ENCODE measurements around the gene EPYC. TPM values are rescaled to one million over a fixed set of nuclear protein-coding genes. Genes with fewer than 3 reads are reported as not detected.

Gene EPYC
- total and polyA plus RNA-seq, 2 experiments from 2014 or later, result not detected

GRCh38 chr12:90999966-91000365 is 4.8 kb downstream of the EPYC start:
- Mint-ChIP-seq H3K4me3 (no peak overlapping the region), H3K36me3 (ENCODE audit: low read depth) (no peaks in the 10 kb centered on the region), H3K9me3 (no peaks in the 10 kb centered on the region), H3K27me3 (ENCODE audit: insufficient read depth, low read depth, poor library complexity) (no peaks in the 10 kb centered on the region), H3K27ac (no peak overlapping the region), H3K4me1 (peaks cover 3% of the 10 kb centered on the region; the same call in 2 of the 3 replicates)
- Histone ChIP-seq H3F3A (replicated peaks; ENCODE audit: low read depth) (no peaks in the 10 kb centered on the region), H3K4me1 (ENCODE audit: insufficient read depth) (no peaks in the 10 kb centered on the region), H2AFZ (no peak overlapping the region), H3K27ac (ENCODE audit: low read depth) (no peak overlapping the region), H3K36me3 (ENCODE audit: insufficient read depth) (no peaks in the 10 kb centered on the region), H3K4me3 (no peak overlapping the region), H3K4me2 (no peak overlapping the region), H3K27me3 (ENCODE audit: insufficient read depth) (no peaks in the 10 kb centered on the region), H3K9me2 (ENCODE audit: insufficient read depth) (no peaks in the 10 kb centered on the region), H3K79me2 (replicated peaks; ENCODE audit: insufficient read depth) (no peaks in the 10 kb centered on the region), H4K20me1 (replicated peaks; ENCODE audit: insufficient read depth) (no peaks in the 10 kb centered on the region)
- ATAC-seq (no peak), DNase-seq (ENCODE audit: low spot score) (no peak)
- TF ChIP-seq NANOG (IDR thresholded peaks at IDR 0.05; ENCODE audit: borderline replicate concordance), result no peak

- H3K4me2 ChIP-seq, result no peak overlapping the region
These were observed 5.2 kb downstream of the EPYC start for GRCh38 chr12:90999527-90999926.

More at GRCh38 chr12:90999527-90999926, 5.2 kb downstream of the EPYC start:
- Mint-ChIP-seq H3K27me3 (ENCODE audit: insufficient read depth, low read depth, poor library complexity) (no peaks in the 10 kb centered on the region), H3K36me3 (ENCODE audit: low read depth) (no peaks in the 10 kb centered on the region), H3K4me3 (no peak overlapping the region), H3K27ac (no peak overlapping the region), H3K4me1 (peaks cover 6% of the 10 kb centered on the region; the same call in 2 of the 3 replicates), H3K9me3 (no peaks in the 10 kb centered on the region)
- DNase-seq (ENCODE audit: low spot score) (no peak), ATAC-seq (no peak)
- H3F3A ChIP-seq (replicated peaks; ENCODE audit: low read depth), result no peaks in the 10 kb centered on the region
- H3K27me3 ChIP-seq (ENCODE audit: insufficient read depth), result no peaks in the 10 kb centered on the region
- H3K27ac ChIP-seq (ENCODE audit: low read depth), result no peak overlapping the region
- no peaks in the 10 kb centered on the region for H3K4me1 ChIP-seq (ENCODE audit: insufficient read depth)
- H3K79me2 ChIP-seq (replicated peaks; ENCODE audit: insufficient read depth), result no peaks in the 10 kb centered on the region
- H4K20me1 ChIP-seq (replicated peaks; ENCODE audit: insufficient read depth), result no peaks in the 10 kb centered on the region
- no peaks in the 10 kb centered on the region for H3K9me2 ChIP-seq (ENCODE audit: insufficient read depth)
- no peaks in the 10 kb centered on the region for H3K36me3 ChIP-seq (ENCODE audit: insufficient read depth)
- H3K4me3 ChIP-seq, result no peak overlapping the region
- TF ChIP-seq STAT1 (IDR thresholded peaks at IDR 0.05; ENCODE audit: unreplicated experiment) (no peak), EZH2 (IDR thresholded peaks at IDR 0.05; ENCODE audit: low read depth, unreplicated experiment) (no peak), ZNF114 (CRISPR knock-in tag; IDR thresholded peaks at IDR 0.05) (no peak), CREB1 (CRISPR knock-in tag; IDR thresholded peaks at IDR 0.05; ENCODE audit: low read depth) (no peak), EZH2phosphoT487 (IDR thresholded peaks at IDR 0.05; ENCODE audit: unreplicated experiment) (no peak), ZNF462 (CRISPR knock-in tag; IDR thresholded peaks at IDR 0.05) (no peak), ZNF331 (CRISPR knock-in tag; IDR thresholded peaks at IDR 0.05; ENCODE audit: low read depth) (no peak)
- H2AFZ ChIP-seq, result no peak overlapping the region
